COR-L47 (cell line): ENCODE measurements around the gene ALDH1A3.
A peak's percentile ranks its signal among the peaks of the same experiment; 100 is the strongest.

Experiments used
- DNase-seq: peaks from one replicate; lab custom pipeline; 2025; lab: John Stamatoyannopoulos, UW

Gene ALDH1A3

GRCh38 chr15:100859970-100860828, 19.4 kb upstream of the ALDH1A3 start:
- no peak for DNase-seq

- no peak for DNase-seq
Observed at GRCh38 chr15:100860829-100861510, 18.7 kb upstream of the ALDH1A3 start.

- no peak for DNase-seq
Observed at GRCh38 chr15:100861511-100861991, 18.1 kb upstream of the ALDH1A3 start.

- DNase-seq, result no peak
Observed at GRCh38 chr15:100862162-100862561, 17.5 kb upstream of the ALDH1A3 start.

- no peak for DNase-seq
Observed at GRCh38 chr15:100863075-100863795, 16.4 kb upstream of the ALDH1A3 start.

GRCh38 chr15:100863796-100864267, 15.8 kb upstream of the ALDH1A3 start:
- no peak for DNase-seq

GRCh38 chr15:100866386-100867330, 13.0 kb upstream of the ALDH1A3 start:
- no peak for DNase-seq

GRCh38 chr15:100867433-100867832, 12.2 kb upstream of the ALDH1A3 start:
- no peak for DNase-seq

- DNase-seq, result no peak
Observed at GRCh38 chr15:100869151-100869999, 10.3 kb upstream of the ALDH1A3 start.

GRCh38 chr15:100873029-100873677, 6.5 kb upstream of the ALDH1A3 start:
- peak; percentile 50 for DNase-seq

- no peak for DNase-seq
Observed at GRCh38 chr15:100875495-100875894, 4.1 kb upstream of the ALDH1A3 start.

GRCh38 chr15:100875976-100876375, 3.7 kb upstream of the ALDH1A3 start:
- no peak for DNase-seq

GRCh38 chr15:100877551-100877950, 2.1 kb upstream of the ALDH1A3 start:
- DNase-seq, result no peak

- DNase-seq, result no peak
Observed at GRCh38 chr15:100878130-100878529, 1.5 kb upstream of the ALDH1A3 start.

- no peak for DNase-seq
Observed at GRCh38 chr15:100878648-100879047, 983 bp upstream of the ALDH1A3 start.

GRCh38 chr15:100879061-100879463, 569 bp upstream of the ALDH1A3 start:
- DNase-seq, result no peak

GRCh38 chr15:100880139-100880896, 687 bp downstream of the ALDH1A3 start:
- no peak for DNase-seq

- DNase-seq, result no peak
Observed at GRCh38 chr15:100880897-100881242, 1.2 kb downstream of the ALDH1A3 start.
